ENCODE results near the gene RTEL1.

The RTEL1 gene

GRCh38 chr20:63701329-63702035, 43.4 kb downstream of the RTEL1 start:
- no peak overlapping the region for H3K4me3 ChIP-seq (ENCODE audit: control insufficient read depth, low read depth, low read length)
- DNase-seq (ENCODE audit: low read depth) = no peak
- TF ChIP-seq CTCF (IDR thresholded peaks at IDR 0.05; ENCODE audit: control insufficient read depth, insufficient read depth, low read depth, low read length, missing control alignments) = no peak

GRCh38 chr20:63702036-63702665, 44.0 kb downstream of the RTEL1 start:
- TF ChIP-seq CTCF (IDR thresholded peaks at IDR 0.05; ENCODE audit: control insufficient read depth, insufficient read depth, low read depth, low read length, missing control alignments) = no peak
- no peak for DNase-seq (ENCODE audit: low read depth)

GRCh38 chr20:63702751-63703470, 44.8 kb downstream of the RTEL1 start:
- H3K4me3 ChIP-seq (ENCODE audit: control insufficient read depth, low read depth, low read length) = no peak overlapping the region
- no peak for TF ChIP-seq CTCF (IDR thresholded peaks at IDR 0.05; ENCODE audit: control insufficient read depth, insufficient read depth, low read depth, low read length, missing control alignments)
- no peak for DNase-seq (ENCODE audit: low read depth)

More at GRCh38 chr20:63702036-63702665, 44.0 kb downstream of the RTEL1 start:
- no peak overlapping the region for H3K4me3 ChIP-seq (ENCODE audit: control insufficient read depth, low read depth, low read length)

DNA sequence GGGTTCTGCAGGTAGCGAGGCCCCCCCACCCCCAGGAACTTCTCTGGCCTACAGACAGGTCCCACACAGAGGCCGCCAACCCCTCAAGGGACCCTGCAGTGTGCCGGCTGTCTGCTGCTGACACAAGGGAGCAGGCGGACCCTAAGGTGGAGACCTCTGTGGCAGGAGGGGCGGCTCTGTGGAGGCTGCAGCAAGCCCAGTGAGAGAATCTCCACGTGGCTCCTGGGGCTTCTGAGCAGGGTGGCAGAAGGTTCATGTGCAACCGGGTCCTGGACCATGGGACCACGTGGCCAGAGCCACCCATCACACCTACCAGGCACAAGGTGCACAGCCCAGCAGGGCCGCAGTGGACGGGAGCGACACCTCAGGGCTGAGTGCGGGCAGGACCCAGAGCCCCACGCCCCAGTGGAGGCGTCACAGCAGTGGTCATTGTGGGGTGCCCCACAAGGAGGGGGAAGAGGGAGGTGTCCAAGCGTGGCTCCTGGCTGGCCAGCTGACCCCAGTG, 45.4 kb downstream of the RTEL1 start:
- H3K4me3 ChIP-seq (ENCODE audit: control insufficient read depth, low read depth, low read length) = no peak overlapping the region
- no peak for TF ChIP-seq CTCF (IDR thresholded peaks at IDR 0.05; ENCODE audit: control insufficient read depth, insufficient read depth, low read depth, low read length, missing control alignments)
- no peak for DNase-seq (ENCODE audit: low read depth)

- DNase-seq (ENCODE audit: low read depth) = no peak
- no peak for TF ChIP-seq CTCF (IDR thresholded peaks at IDR 0.05; ENCODE audit: control insufficient read depth, insufficient read depth, low read depth, low read length, missing control alignments)
- no peak overlapping the region for H3K4me3 ChIP-seq (ENCODE audit: control insufficient read depth, low read depth, low read length)
These were observed 46.0 kb downstream of the RTEL1 start for GRCh38 chr20:63703976-63704748.

DNA sequence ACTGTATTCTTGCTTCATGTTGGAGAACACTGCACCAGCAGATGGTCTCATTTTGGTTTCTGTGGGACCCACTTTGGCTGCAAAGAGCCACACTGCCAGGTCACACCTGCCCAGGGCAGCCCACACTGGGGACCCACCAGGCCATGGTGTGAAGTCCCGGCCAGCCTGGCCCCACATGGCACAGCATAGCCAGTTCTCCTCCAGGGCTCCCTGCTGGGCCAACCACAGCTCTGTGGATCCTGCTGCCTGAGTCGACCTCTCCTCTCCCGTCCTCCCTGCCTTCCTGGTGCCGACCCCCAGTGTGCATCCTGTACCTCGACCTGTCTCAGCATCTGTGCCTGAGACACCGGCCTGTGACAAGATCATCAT, 46.6 kb downstream of the RTEL1 start:
- no peak for DNase-seq (ENCODE audit: low read depth)
- no peak for TF ChIP-seq CTCF (IDR thresholded peaks at IDR 0.05; ENCODE audit: control insufficient read depth, insufficient read depth, low read depth, low read length, missing control alignments)
- no peak overlapping the region for H3K4me3 ChIP-seq (ENCODE audit: control insufficient read depth, low read depth, low read length)
